HCT116 (cell line): Measurements from ENCODE around the gene BCDIN3D. TPM values are rescaled to one million over a fixed set of nuclear protein-coding genes. Genes with fewer than 3 reads are reported as not detected.

ENCODE experiments used
- ATAC-seq: fragments of 200-7000 bp; cut with Tn5 transposase; 2 replicates; pipeline ENCODE4 v1.9.1; 2020; ENCODE audit warnings: mild to moderate bottlenecking, moderate library complexity
- BruUV-seq: library from RNA; stranded (reverse); fragments of 400-500 nt; replicated peaks from 2 replicates; lab custom pipeline; 2021; lab: Mats Ljungman, UMichigan
- CTCF ChIA-PET: fragments of 300-600 bp; sonication (Branson Sonifier 250); formaldehyde crosslinking; loops from one replicate; lab custom pipeline; 2021; ENCODE audit warnings: antibody characterized with exemption; lab: Charles Lee
- POLR2A ChIA-PET: fragments of 300-600, 350-600 bp; sonication (Branson Sonifier 250); formaldehyde crosslinking; loops from one replicate; lab custom pipeline; 2021; ENCODE audit warnings: antibody characterized with exemption; lab: Charles Lee
- RAD21 ChIA-PET, 2 experiments: fragments of 300-600 bp; sonication (Branson Sonifier 250); formaldehyde crosslinking; loops; one replicate each; lab custom pipeline; 2023; ENCODE audit warnings: low total read pairs in 2 of 2; ENCODE audit not compliant: uncharacterized antibody in 2 of 2, unreplicated experiment in 2 of 2, low non-redundant PET in 1 of 2; lab: Charles Lee
- DNase-seq: peaks from one replicate; pipeline ENCODE4 v3.0.0-alpha.2; 2010; ENCODE audit warnings: low read depth, low spot score
- H2AFZ ChIP-seq: fragments of 200-600 bp; shearing (Covaris generic), sonication (generic); 2 replicates; pipeline ENCODE4 v1.6.1; 2017; ENCODE audit warnings: low read depth, mixed run types, mixed read lengths, antibody characterized with exemption, low read length; ENCODE audit not compliant: poor library complexity, severe bottlenecking
- H3K27ac ChIP-seq: 2 replicates; pipeline ENCODE4 v1.5.1; 2012; ENCODE audit warnings: low read depth, low read length
- H3K27me3 ChIP-seq: fragments of 200-600 bp; sonication (generic); 2 replicates; pipeline ENCODE4 v1.6.1; 2016; ENCODE audit warnings: mixed run types, low read length, mixed read lengths; ENCODE audit not compliant: insufficient read depth
- H3K36me3 ChIP-seq, 2 experiments: fragments of 200-500 bp in 1 of 2; fragments of 200-600 bp in 1 of 2; sonication (Bioruptor generic) in 1 of 2; sonication (generic) in 1 of 2; 2 replicates each; pipeline versions ENCODE4 v1.5.1 to v1.6.1; 2014 to 2016; ENCODE audit warnings: low read length in 2 of 2, inconsistent platforms in 1 of 2, mixed read lengths in 1 of 2, mixed run types in 1 of 2; ENCODE audit not compliant: insufficient read depth in 2 of 2, control insufficient read depth in 1 of 2
- H3K4me1 ChIP-seq, 2 experiments: fragments of 200-600 bp in 1 of 2; sonication (generic) in 1 of 2; 2 replicates each; pipeline versions ENCODE4 v1.5.1 to v1.6.1; 2012 to 2017; ENCODE audit warnings: low read length in 2 of 2, inconsistent platforms in 1 of 2, mild to moderate bottlenecking in 1 of 2, mixed read lengths in 1 of 2, mixed run types in 1 of 2, moderate library complexity in 1 of 2; ENCODE audit not compliant: insufficient read depth in 2 of 2, control insufficient read depth in 1 of 2
- H3K4me2 ChIP-seq: fragments of 200-600 bp; sonication (generic); 2 replicates; pipeline ENCODE4 v1.6.1; 2017; ENCODE audit warnings: mixed run types, low read length, mixed read lengths
- H3K4me3 ChIP-seq, 2 experiments: fragments of 200-600 bp in 1 of 2; sonication (generic) in 1 of 2; replicated peaks in 1 of 2; 2 replicates each; pipeline ENCODE4 v1.5.1; 2011 to 2016; ENCODE audit warnings: low read length in 2 of 2, control low read depth in 1 of 2, low read depth in 1 of 2, mild to moderate bottlenecking in 1 of 2, mixed read lengths in 1 of 2, mixed run types in 1 of 2
- H3K79me2 ChIP-seq: fragments of 200-600 bp; sonication (generic); 2 replicates; pipeline ENCODE4 v1.6.1; 2017; ENCODE audit warnings: mild to moderate bottlenecking, mixed run types, low read length, moderate library complexity, mixed read lengths; ENCODE audit not compliant: insufficient read depth
- H3K9ac ChIP-seq: fragments of 200-600 bp; sonication (generic); 2 replicates; pipeline ENCODE4 v1.6.1; 2016; ENCODE audit warnings: low read length, mixed read lengths
- H3K9me2 ChIP-seq: fragments of 200-600 bp; sonication (generic), shearing (Covaris generic); 2 replicates; pipeline ENCODE4 v1.6.1; 2017; ENCODE audit warnings: mixed run types, mild to moderate bottlenecking, moderate library complexity; ENCODE audit not compliant: insufficient read depth
- H3K9me3 ChIP-seq, 2 experiments: fragments of 200-500 bp in 1 of 2; fragments of 200-600 bp in 1 of 2; sonication (Bioruptor generic) in 1 of 2; sonication (generic) in 1 of 2; 2 replicates each; pipeline ENCODE4 v1.6.1; 2014 to 2017; ENCODE audit warnings: low read length in 2 of 2, mixed read lengths in 2 of 2, inconsistent platforms in 1 of 2, low read depth in 1 of 2, mild to moderate bottlenecking in 1 of 2, mixed run types in 1 of 2, moderate library complexity in 1 of 2; ENCODE audit not compliant: control insufficient read depth in 1 of 2, insufficient read depth in 1 of 2
- H4K20me1 ChIP-seq: fragments of 200-600 bp; sonication (generic), shearing (Covaris generic); 2 replicates; pipeline ENCODE4 v1.6.1; 2017; ENCODE audit warnings: mixed run types, mild to moderate bottlenecking, moderate library complexity; ENCODE audit not compliant: insufficient read depth
- CBX3 ChIP-seq: IDR thresholded peaks from 2 replicates; pipeline ENCODE4 v1.6.1; 2012; ENCODE audit warnings: low read depth
- CEBPB ChIP-seq: IDR thresholded peaks from 2 replicates; pipeline ENCODE4 v1.6.1; 2012; ENCODE audit warnings: low read depth
- ELF1 ChIP-seq: IDR thresholded peaks from 2 replicates; pipeline ENCODE4 v1.6.1; 2012; ENCODE audit warnings: low read depth, borderline replicate concordance
- EZH2phosphoT487 ChIP-seq: fragments of 200-600 bp; IDR thresholded peaks from 2 replicates; pipeline ENCODE4 v1.6.1; 2018; ENCODE audit warnings: antibody characterized with exemption, borderline replicate concordance
- REST ChIP-seq: IDR thresholded peaks from 2 replicates; pipeline ENCODE4 v1.6.1; 2012; ENCODE audit warnings: low read depth
- ZBTB33 ChIP-seq: IDR thresholded peaks from 2 replicates; pipeline ENCODE4 v1.6.1; 2011; ENCODE audit warnings: mild to moderate bottlenecking, low read length, moderate library complexity; ENCODE audit not compliant: insufficient replicate concordance; ENCODE audit errors: extremely low read depth
- intact Hi-C: fragments of 100-400 bp; cut with micrococcal nuclease; formaldehyde crosslinking; loops from 2 replicates; pipeline ENCODE4 v1.10.0; 2022
- total RNA-seq: library from RNA; stranded (reverse); gene quantifications from one replicate; pipeline ENCODE4 v1.2.1, GENCODE V29; 2021; ENCODE audit not compliant: unreplicated experiment

The BCDIN3D gene
- total RNA-seq, 1 experiment from 2014 or later: 5.7 TPM

- Histone ChIP-seq H3K4me1 (peaks cover 0 to 5% of the 10 kb centered on the region in 2 experiments; a peak in 1 of 4 replicates), H3K36me3 (no peaks in the 10 kb centered on the region), H3K9me3 (no peaks in the 10 kb centered on the region), H3K4me2 (no peak overlapping the region), H3K4me3 (no peak overlapping the region), H3K9ac (no peak overlapping the region), H3K27me3 (no peaks in the 10 kb centered on the region), H3K27ac (no peak overlapping the region), H4K20me1 (no peaks in the 10 kb centered on the region), H3K9me2 (no peaks in the 10 kb centered on the region), H2AFZ (no peak overlapping the region), H3K79me2 (no peaks in the 10 kb centered on the region)
- intact Hi-C loops: no loop called here
- no peak for ATAC-seq
- RAD21 ChIA-PET: no interaction called here
- CTCF ChIA-PET: no interaction called here
- BruUV-seq: no TSS peak
- no peak for TF ChIP-seq CEBPB
- POLR2A ChIA-PET: interaction anchor here (0.6 to 1.2 kb wide), 2 partner anchors 8 to 196 kb away, joined by 4 read pairs; partner anchors contain the start of gene PRPF40B
- no peak for DNase-seq
These were observed 23.1 kb downstream of the BCDIN3D start for GRCh38 chr12:49819786-49820185.

GRCh38 chr12:49818241-49818895 is 24.5 kb downstream of the BCDIN3D start:
- Histone ChIP-seq H3K9me2 (no peaks in the 10 kb centered on the region), H3K27me3 (no peaks in the 10 kb centered on the region)
- TF ChIP-seq REST (no peak), EZH2phosphoT487 (no peak), CBX3 (no peak), ELF1 (no peak), ZBTB33 (no peak)
- TF ChIP-seq, all 23 proteins: peak for 0
- intact Hi-C loops: no loop called here
- ChIA-PET POLR2A (no interaction called here), CTCF (no interaction called here), RAD21 (no interaction called here)
- Histone ChIP-seq H2AFZ (no peak overlapping the region), H4K20me1 (no peaks in the 10 kb centered on the region), H3K27ac (no peak overlapping the region), H3K9me3 (no peaks in the 10 kb centered on the region), H3K79me2 (no peaks in the 10 kb centered on the region), H3K4me3 (no peak overlapping the region), H3K9ac (no peak overlapping the region), H3K36me3 (no peaks in the 10 kb centered on the region), H3K4me2 (no peak overlapping the region), H3K4me1 (peaks cover 0 to 5% of the 10 kb centered on the region in 2 experiments; a peak in 1 of 4 replicates)
- DNase-seq (no peak), ATAC-seq (no peak)
- BruUV-seq: no TSS peak
